ENCODE results near the gene FRS2. TPM values are rescaled to one million over a fixed set of nuclear protein-coding genes. Genes with fewer than 3 reads are reported as not detected.

The FRS2 gene
- total and polyA plus RNA-seq, 10 of the 15 experiments (the other 5 are each of a cell fraction or from before 2014, with no cell fraction given): 1.1 to 13.1 (median 5.9) TPM

DNA sequence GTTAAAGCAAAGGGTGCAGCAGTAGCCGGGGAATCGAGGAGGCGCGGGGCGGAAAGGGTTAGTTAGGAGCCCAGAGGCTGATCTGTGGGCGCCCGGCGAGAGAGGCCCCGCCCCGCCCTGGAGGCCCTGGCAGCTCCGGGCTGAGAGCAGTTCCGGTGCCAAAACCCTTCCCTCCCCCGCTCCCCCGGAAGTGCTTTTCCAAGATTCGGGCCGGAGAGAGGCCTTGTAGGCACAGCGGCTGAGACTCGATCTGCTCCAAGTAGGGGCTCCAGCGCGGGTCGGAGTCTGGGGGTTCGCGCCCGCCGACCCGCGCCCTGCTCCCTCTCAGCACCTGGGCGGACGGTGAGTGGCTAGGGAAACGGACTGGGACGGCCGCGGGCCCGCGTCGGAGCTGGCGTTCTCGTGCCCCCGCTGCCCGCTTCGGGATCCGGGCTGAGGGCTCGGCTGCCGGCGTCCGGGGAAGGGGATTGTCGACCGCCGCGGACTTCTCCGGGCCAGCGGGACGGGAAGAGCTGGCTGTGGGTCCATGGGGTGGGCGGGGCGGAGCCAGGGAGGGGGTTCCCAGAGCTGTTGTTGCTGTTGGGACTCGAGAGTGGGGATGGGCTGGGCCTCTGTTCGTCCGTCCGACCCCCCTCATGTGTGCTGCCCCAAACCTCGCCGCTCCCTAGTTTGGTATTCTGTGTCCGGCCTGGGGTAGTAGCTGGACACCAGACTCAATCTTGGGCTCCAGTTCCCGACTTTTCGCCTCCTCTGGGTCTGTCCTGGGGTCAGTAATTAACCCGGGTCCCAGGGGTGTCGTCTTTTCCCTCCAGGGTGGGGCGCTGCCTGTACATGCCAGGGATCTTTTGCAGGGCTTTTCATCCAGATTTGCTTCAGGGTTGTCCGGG is at the start of gene FRS2 (continued):
- TF ChIP-seq, protein P1, sequence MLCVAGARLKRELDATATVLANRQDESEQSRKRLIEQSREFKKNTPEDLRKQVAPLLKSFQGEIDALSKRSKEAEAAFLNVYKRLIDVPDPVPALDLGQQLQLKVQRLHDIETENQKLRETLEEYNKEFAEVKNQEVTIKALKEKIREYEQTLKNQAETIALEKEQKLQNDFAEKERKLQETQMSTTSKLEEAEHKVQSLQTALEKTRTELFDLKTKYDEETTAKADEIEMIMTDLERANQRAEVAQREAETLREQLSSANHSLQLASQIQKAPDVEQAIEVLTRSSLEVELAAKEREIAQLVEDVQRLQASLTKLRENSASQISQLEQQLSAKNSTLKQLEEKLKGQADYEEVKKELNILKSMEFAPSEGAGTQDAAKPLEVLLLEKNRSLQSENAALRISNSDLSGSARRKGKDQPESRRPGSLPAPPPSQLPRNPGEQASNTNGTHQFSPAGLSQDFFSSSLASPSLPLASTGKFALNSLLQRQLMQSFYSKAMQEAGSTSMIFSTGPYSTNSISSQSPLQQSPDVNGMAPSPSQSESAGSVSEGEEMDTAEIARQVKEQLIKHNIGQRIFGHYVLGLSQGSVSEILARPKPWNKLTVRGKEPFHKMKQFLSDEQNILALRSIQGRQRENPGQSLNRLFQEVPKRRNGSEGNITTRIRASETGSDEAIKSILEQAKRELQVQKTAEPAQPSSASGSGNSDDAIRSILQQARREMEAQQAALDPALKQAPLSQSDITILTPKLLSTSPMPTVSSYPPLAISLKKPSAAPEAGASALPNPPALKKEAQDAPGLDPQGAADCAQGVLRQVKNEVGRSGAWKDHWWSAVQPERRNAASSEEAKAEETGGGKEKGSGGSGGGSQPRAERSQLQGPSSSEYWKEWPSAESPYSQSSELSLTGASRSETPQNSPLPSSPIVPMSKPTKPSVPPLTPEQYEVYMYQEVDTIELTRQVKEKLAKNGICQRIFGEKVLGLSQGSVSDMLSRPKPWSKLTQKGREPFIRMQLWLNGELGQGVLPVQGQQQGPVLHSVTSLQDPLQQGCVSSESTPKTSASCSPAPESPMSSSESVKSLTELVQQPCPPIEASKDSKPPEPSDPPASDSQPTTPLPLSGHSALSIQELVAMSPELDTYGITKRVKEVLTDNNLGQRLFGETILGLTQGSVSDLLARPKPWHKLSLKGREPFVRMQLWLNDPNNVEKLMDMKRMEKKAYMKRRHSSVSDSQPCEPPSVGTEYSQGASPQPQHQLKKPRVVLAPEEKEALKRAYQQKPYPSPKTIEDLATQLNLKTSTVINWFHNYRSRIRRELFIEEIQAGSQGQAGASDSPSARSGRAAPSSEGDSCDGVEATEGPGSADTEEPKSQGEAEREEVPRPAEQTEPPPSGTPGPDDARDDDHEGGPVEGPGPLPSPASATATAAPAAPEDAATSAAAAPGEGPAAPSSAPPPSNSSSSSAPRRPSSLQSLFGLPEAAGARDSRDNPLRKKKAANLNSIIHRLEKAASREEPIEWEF (IDR thresholded peaks at IDR 0.05; ENCODE audit: insufficient replicate concordance, low read depth, low read length): no peak
- TF ChIP-seq, protein P2, sequence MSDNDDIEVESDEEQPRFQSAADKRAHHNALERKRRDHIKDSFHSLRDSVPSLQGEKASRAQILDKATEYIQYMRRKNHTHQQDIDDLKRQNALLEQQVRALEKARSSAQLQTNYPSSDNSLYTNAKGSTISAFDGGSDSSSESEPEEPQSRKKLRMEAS (IDR thresholded peaks at IDR 0.05; ENCODE audit: low read depth, low read length): peak; percentile 30; the same call in 1 of the 2 replicates
- TF ChIP-seq ZNF217 (IDR thresholded peaks at IDR 0.05) (no peak), SUZ12 (IDR thresholded peaks at IDR 0.05; ENCODE audit: unreplicated experiment) (no peak), NFYA (IDR thresholded peaks at IDR 0.05; ENCODE audit: borderline replicate concordance, low read depth, low read length) (no peak), EGR1 (IDR thresholded peaks at IDR 0.05; ENCODE audit: borderline replicate concordance in 1 of 2, low read depth in 2 of 2, low read length in 2 of 2) (peak in 1 of 2 experiments; percentile 61; a peak in 1 of 3 replicates), POU2F2 (IDR thresholded peaks at IDR 0.05; ENCODE audit: borderline replicate concordance, low read depth, low read length) (no peak), FOXM1 (IDR thresholded peaks at IDR 0.05; ENCODE audit: low read depth, low read length) (0 out of 2 replicates have a peak, but pooled peaks have one; percentile 53), IKZF2 (IDR thresholded peaks at IDR 0.05) (peak; percentile 93 to 94), MTA3 (IDR thresholded peaks at IDR 0.05; ENCODE audit: borderline replicate concordance, low read length) (no peak; the same call in 1 of the 2 replicates), MEF2B (IDR thresholded peaks at IDR 0.05; ENCODE audit: partially characterized antibody, poor library complexity, severe bottlenecking) (peak; percentile 42), RBBP5 (conservative IDR thresholded peaks at IDR 0.05) (no peak), EP300 (IDR thresholded peaks at IDR 0.05; ENCODE audit: borderline replicate concordance in 1 of 2, control insufficient read depth in 1 of 2, low read depth in 2 of 2, low read length in 2 of 2) (no peak), SIX5 (IDR thresholded peaks at IDR 0.05; ENCODE audit: low read depth, low read length, severe bottlenecking) (peak; percentile 46), SMAD5 (IDR thresholded peaks at IDR 0.05; ENCODE audit: low read depth) (peak; percentile 38; the same call in 1 of the 2 replicates)
- TF ChIP-seq, protein P3, sequence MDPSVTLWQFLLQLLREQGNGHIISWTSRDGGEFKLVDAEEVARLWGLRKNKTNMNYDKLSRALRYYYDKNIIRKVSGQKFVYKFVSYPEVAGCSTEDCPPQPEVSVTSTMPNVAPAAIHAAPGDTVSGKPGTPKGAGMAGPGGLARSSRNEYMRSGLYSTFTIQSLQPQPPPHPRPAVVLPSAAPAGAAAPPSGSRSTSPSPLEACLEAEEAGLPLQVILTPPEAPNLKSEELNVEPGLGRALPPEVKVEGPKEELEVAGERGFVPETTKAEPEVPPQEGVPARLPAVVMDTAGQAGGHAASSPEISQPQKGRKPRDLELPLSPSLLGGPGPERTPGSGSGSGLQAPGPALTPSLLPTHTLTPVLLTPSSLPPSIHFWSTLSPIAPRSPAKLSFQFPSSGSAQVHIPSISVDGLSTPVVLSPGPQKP (IDR thresholded peaks at IDR 0.05; ENCODE audit: low read depth, low read length): 0 out of 2 replicates have a peak, but pooled peaks have one; percentile 39
- TF ChIP-seq, protein P4, sequence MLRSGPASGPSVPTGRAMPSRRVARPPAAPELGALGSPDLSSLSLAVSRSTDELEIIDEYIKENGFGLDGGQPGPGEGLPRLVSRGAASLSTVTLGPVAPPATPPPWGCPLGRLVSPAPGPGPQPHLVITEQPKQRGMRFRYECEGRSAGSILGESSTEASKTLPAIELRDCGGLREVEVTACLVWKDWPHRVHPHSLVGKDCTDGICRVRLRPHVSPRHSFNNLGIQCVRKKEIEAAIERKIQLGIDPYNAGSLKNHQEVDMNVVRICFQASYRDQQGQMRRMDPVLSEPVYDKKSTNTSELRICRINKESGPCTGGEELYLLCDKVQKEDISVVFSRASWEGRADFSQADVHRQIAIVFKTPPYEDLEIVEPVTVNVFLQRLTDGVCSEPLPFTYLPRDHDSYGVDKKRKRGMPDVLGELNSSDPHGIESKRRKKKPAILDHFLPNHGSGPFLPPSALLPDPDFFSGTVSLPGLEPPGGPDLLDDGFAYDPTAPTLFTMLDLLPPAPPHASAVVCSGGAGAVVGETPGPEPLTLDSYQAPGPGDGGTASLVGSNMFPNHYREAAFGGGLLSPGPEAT (IDR thresholded peaks at IDR 0.05; ENCODE audit: low read depth): peak; percentile 84

Measured in GM12878 (cell line).